Transverse colon (tissue), 4 donors: ENCODE results near the gene CFAP69.
"Not testable (repeated sequence)": the region's sequence is repeated elsewhere in the genome, so short reads cannot be mapped to it uniquely, and the experiment has no call there.

Experiments used
- EP300 ChIP-seq: sonication (generic); formaldehyde crosslinking; IDR thresholded peaks from one replicate; pipeline ENCODE4 v1.6.1; 2017; ENCODE audit warnings: antibody characterized with exemption, low read depth
- POLR2A ChIP-seq: fragments of 450-650 bp; IDR thresholded peaks from one replicate; pipeline ENCODE4 v1.6.1; 2016; ENCODE audit warnings: antibody characterized with exemption, mild to moderate bottlenecking, moderate library complexity
- POLR2AphosphoS5 ChIP-seq, 3 donors: sonication (generic); formaldehyde crosslinking; IDR thresholded peaks; one replicate each; pipeline ENCODE4 v1.6.1; 2016; ENCODE audit warnings: antibody characterized with exemption in 3 of 3
- TF ChIP-seq, protein P1 (sequence below), 5 experiments: fragments of 200-600 bp in 3 of 5; fragments of 450-650 bp in 2 of 5; sonication (generic) in 3 of 5; IDR thresholded peaks; 1 replicate in 2 of 5; 2 replicates in 3 of 5; pipeline ENCODE4 v1.5.1; 2016 to 2017; ENCODE audit warnings: antibody characterized with exemption in 5 of 5, inconsistent platforms in 3 of 5, mild to moderate bottlenecking in 2 of 5, moderate library complexity in 1 of 5

DNA sequence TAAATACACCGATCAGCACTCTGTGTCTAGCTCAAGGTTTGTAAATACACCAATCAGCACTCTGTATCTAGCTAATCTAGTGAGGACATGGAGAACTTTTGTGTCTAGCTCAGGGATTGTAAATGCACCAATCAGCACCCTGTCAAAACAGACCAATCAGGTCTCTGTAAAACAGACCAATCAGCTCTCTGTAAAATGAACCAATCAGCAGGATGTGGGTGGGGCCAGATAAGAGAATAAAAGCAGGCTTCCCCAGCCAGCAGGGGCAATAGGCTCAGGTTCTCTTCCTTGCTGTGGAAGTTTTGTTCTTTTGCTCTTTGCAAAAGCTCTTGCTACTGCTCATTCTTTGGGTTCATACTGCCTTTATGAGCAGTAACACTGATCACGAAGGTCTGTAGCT, 90.0 kb downstream of the CFAP69 start:
- TF ChIP-seq, protein P1, sequence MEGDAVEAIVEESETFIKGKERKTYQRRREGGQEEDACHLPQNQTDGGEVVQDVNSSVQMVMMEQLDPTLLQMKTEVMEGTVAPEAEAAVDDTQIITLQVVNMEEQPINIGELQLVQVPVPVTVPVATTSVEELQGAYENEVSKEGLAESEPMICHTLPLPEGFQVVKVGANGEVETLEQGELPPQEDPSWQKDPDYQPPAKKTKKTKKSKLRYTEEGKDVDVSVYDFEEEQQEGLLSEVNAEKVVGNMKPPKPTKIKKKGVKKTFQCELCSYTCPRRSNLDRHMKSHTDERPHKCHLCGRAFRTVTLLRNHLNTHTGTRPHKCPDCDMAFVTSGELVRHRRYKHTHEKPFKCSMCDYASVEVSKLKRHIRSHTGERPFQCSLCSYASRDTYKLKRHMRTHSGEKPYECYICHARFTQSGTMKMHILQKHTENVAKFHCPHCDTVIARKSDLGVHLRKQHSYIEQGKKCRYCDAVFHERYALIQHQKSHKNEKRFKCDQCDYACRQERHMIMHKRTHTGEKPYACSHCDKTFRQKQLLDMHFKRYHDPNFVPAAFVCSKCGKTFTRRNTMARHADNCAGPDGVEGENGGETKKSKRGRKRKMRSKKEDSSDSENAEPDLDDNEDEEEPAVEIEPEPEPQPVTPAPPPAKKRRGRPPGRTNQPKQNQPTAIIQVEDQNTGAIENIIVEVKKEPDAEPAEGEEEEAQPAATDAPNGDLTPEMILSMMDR (IDR thresholded peaks at IDR 0.05) = not testable (repeated sequence)
- TF ChIP-seq POLR2A; EP300; POLR2AphosphoS5 (IDR thresholded peaks at IDR 0.05): not testable (repeated sequence)
